ENCODE measurements around the gene CNOT6L.

CNOT6L gene

DNA sequence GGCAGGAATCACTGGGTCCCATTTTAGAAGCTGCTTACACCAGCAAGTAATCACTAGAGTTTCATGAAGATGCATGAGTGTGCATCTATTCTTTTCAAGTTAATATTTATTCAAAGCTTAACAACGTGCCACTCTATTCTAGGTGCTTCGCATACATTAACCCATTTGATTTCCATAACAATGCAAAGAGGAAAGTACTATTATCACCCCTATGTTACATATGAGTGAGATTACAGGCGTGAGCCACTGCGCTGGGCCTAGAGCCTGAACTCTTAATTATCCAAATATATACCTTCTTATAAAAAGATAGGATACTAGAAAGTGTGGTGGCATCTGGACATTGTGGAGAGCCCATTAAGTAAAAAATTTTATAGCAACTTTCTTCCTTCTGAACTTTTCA lies 148.1 kb downstream of the CNOT6L start:
- Histone ChIP-seq H3K4me3 (replicated peaks; ENCODE audit: insufficient read depth, low read length) (no peak overlapping the region), H3K27me3 (ENCODE audit: insufficient read depth, poor library complexity, severe bottlenecking) (no peaks in the 10 kb centered on the region), H3K27ac (replicated peaks) (no peak overlapping the region)
- no peak for DNase-seq (ENCODE audit: low read depth in 1 of 2, low spot score in 1 of 2)
- TF ChIP-seq SPI1 (IDR thresholded peaks at IDR 0.05; ENCODE audit: borderline replicate concordance, low read depth) (no peak), POLR2AphosphoS5 (IDR thresholded peaks at IDR 0.05; ENCODE audit: low read depth) (no peak), GABPA (IDR thresholded peaks at IDR 0.05; ENCODE audit: low read depth) (no peak)
- TF ChIP-seq, protein P1, sequence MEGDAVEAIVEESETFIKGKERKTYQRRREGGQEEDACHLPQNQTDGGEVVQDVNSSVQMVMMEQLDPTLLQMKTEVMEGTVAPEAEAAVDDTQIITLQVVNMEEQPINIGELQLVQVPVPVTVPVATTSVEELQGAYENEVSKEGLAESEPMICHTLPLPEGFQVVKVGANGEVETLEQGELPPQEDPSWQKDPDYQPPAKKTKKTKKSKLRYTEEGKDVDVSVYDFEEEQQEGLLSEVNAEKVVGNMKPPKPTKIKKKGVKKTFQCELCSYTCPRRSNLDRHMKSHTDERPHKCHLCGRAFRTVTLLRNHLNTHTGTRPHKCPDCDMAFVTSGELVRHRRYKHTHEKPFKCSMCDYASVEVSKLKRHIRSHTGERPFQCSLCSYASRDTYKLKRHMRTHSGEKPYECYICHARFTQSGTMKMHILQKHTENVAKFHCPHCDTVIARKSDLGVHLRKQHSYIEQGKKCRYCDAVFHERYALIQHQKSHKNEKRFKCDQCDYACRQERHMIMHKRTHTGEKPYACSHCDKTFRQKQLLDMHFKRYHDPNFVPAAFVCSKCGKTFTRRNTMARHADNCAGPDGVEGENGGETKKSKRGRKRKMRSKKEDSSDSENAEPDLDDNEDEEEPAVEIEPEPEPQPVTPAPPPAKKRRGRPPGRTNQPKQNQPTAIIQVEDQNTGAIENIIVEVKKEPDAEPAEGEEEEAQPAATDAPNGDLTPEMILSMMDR (IDR thresholded peaks at IDR 0.05; ENCODE audit: insufficient read depth, low read length): no peak
- TF ChIP-seq, protein P2, sequence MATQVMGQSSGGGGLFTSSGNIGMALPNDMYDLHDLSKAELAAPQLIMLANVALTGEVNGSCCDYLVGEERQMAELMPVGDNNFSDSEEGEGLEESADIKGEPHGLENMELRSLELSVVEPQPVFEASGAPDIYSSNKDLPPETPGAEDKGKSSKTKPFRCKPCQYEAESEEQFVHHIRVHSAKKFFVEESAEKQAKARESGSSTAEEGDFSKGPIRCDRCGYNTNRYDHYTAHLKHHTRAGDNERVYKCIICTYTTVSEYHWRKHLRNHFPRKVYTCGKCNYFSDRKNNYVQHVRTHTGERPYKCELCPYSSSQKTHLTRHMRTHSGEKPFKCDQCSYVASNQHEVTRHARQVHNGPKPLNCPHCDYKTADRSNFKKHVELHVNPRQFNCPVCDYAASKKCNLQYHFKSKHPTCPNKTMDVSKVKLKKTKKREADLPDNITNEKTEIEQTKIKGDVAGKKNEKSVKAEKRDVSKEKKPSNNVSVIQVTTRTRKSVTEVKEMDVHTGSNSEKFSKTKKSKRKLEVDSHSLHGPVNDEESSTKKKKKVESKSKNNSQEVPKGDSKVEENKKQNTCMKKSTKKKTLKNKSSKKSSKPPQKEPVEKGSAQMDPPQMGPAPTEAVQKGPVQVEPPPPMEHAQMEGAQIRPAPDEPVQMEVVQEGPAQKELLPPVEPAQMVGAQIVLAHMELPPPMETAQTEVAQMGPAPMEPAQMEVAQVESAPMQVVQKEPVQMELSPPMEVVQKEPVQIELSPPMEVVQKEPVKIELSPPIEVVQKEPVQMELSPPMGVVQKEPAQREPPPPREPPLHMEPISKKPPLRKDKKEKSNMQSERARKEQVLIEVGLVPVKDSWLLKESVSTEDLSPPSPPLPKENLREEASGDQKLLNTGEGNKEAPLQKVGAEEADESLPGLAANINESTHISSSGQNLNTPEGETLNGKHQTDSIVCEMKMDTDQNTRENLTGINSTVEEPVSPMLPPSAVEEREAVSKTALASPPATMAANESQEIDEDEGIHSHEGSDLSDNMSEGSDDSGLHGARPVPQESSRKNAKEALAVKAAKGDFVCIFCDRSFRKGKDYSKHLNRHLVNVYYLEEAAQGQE (IDR thresholded peaks at IDR 0.05; ENCODE audit: insufficient replicate concordance, low read depth): no peak

DNA sequence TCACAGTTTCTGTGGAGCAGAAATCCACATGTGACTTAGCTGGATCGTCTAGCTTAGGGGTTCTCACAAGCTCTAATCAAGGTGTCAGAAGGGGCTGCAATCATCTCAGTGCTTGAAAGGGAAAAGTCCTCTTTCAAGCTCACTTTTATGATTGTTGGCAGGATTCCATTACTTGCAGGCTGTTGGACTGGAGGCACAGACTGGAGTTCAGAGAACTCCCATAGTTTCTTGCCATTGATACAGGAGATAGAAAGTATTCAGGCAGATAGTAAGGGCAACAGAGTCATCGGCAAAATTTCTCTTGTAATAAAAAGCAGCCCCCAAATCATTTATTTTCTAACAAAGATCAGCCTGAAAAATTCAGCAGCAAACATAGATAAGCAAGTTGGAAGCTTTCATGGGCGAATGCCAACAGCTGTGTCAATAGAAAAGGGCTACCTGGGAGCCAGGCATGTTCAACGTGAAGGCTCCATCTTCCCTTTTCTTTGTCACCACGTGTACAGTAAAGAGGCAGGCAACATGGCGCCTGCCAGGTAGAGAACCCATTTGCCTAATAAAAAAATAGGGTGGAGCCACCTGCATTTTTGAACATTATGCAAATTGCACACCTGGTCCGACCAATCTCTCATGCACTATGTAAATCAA lies 149.1 kb downstream of the CNOT6L start:
- no peak overlapping the region for H3K4me3 ChIP-seq (replicated peaks; ENCODE audit: insufficient read depth, low read length)

DNA sequence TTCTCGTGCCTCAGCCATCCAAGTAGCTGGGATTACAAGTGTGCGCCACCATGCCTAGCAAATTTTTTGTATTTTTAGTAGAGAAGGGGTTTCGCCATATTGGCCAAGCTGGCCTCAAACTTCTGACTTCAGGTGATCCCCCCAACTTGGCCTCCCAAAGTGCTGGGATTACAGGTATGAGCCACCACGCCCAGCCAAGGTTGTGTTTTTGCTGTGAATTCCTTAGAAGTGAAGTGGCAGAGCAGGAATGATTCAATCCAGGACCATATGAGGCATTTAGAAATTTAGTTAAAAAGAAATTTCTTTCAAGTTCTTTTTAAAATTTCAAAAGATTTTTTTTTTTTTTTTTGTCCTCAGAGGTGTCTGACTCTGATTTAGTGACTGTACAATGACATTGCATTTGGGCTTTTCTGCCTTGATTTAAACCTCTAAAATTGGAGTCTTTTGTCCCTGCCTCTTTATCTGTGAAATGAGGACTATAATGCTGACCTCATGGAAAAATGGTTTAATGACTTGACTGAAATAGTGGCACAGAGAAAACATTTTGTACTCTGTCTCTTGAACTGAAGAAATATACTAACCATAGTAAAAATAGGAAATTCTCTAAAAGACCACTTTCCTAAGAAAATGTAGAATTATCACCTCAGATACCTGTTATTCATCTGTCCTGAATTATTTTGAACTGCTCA lies 153.6 kb downstream of the CNOT6L start:
- DNase-seq (ENCODE audit: low read depth in 1 of 2, low spot score in 1 of 2): no peak
- H3K27ac ChIP-seq (replicated peaks): no peak overlapping the region
- no peak overlapping the region for H3K4me3 ChIP-seq (replicated peaks; ENCODE audit: insufficient read depth, low read length)
- no peaks in the 10 kb centered on the region for H3K27me3 ChIP-seq (ENCODE audit: insufficient read depth, poor library complexity, severe bottlenecking)
- TF ChIP-seq, protein P2 (IDR thresholded peaks at IDR 0.05; ENCODE audit: insufficient replicate concordance, low read depth): no peak
- TF ChIP-seq GABPA (IDR thresholded peaks at IDR 0.05; ENCODE audit: low read depth): no peak
- TF ChIP-seq POLR2AphosphoS5 (IDR thresholded peaks at IDR 0.05; ENCODE audit: low read depth): no peak
- TF ChIP-seq, protein P1 (IDR thresholded peaks at IDR 0.05; ENCODE audit: insufficient read depth, low read length): no peak
- no peak for TF ChIP-seq SPI1 (IDR thresholded peaks at IDR 0.05; ENCODE audit: borderline replicate concordance, low read depth)

More for the DNA sequence above, 149.1 kb downstream of the CNOT6L start:
- no peak overlapping the region for H3K27ac ChIP-seq (replicated peaks)
- no peak for TF ChIP-seq POLR2AphosphoS5 (IDR thresholded peaks at IDR 0.05; ENCODE audit: low read depth)
- TF ChIP-seq, protein P2 (IDR thresholded peaks at IDR 0.05; ENCODE audit: insufficient replicate concordance, low read depth): no peak
- TF ChIP-seq, protein P1 (IDR thresholded peaks at IDR 0.05; ENCODE audit: insufficient read depth, low read length): no peak
- no peak for TF ChIP-seq SPI1 (IDR thresholded peaks at IDR 0.05; ENCODE audit: borderline replicate concordance, low read depth)
- TF ChIP-seq GABPA (IDR thresholded peaks at IDR 0.05; ENCODE audit: low read depth): no peak
- no peaks in the 10 kb centered on the region for H3K27me3 ChIP-seq (ENCODE audit: insufficient read depth, poor library complexity, severe bottlenecking)
- no peak for DNase-seq (ENCODE audit: low read depth in 1 of 2, low spot score in 1 of 2)
